ENCODE measurements around the gene CAPZB.

DNA sequence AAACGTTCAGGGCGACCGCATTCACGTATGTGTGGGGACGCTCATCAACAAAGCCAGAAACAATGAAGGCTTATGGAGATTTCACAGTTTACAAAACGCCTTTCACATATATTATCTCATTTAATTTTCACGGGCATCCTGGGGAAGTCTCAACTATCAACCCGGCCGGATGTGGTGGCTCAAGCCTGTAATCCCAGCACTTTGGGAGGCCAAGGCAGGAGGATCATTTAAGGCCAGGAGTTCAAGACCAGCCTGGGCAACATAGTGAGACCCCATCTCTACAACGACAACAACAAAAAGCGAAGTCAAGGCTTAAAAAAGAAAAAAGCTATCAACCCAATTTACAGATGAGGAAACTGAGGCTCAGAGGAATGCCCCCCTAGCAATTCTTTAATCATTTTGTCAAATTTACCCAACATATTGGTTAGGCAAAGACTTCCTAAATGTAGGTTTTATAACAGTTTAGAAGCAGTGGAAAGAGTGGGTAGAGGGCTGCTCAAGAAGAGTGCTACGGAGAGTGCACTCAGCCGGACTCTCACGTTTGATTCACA is 144.9 kb downstream of the CAPZB start:
- TF ChIP-seq, protein P1, sequence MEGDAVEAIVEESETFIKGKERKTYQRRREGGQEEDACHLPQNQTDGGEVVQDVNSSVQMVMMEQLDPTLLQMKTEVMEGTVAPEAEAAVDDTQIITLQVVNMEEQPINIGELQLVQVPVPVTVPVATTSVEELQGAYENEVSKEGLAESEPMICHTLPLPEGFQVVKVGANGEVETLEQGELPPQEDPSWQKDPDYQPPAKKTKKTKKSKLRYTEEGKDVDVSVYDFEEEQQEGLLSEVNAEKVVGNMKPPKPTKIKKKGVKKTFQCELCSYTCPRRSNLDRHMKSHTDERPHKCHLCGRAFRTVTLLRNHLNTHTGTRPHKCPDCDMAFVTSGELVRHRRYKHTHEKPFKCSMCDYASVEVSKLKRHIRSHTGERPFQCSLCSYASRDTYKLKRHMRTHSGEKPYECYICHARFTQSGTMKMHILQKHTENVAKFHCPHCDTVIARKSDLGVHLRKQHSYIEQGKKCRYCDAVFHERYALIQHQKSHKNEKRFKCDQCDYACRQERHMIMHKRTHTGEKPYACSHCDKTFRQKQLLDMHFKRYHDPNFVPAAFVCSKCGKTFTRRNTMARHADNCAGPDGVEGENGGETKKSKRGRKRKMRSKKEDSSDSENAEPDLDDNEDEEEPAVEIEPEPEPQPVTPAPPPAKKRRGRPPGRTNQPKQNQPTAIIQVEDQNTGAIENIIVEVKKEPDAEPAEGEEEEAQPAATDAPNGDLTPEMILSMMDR (IDR thresholded peaks at IDR 0.05), result no peak
- no peak for TF ChIP-seq POLR2A (IDR thresholded peaks at IDR 0.05)

All from lower leg skin (tissue), 3 donors.